GM18868 (cell line): ENCODE measurements around the gene OR7D4.
"Not testable (repeated sequence)": the region's sequence is repeated elsewhere in the genome, so short reads cannot be mapped to it uniquely, and the experiment has no call there.

ENCODE experiments used
- ATAC-seq: cut with Tn5 transposase; IDR thresholded peaks from one replicate; pipeline ENCODE4 v1.9.1; 2021; ENCODE audit warnings: mild to moderate bottlenecking, moderate library complexity; ENCODE audit not compliant: unreplicated experiment

OR7D4 gene

GRCh38 chr19:9219489-9219888 is at the start of gene OR7D4:
OR7D4 (minus strand) TSS chr19:9219589; CDS start chr19:9214837, 4,752 bp downstream.
- no peak for ATAC-seq

DNA sequence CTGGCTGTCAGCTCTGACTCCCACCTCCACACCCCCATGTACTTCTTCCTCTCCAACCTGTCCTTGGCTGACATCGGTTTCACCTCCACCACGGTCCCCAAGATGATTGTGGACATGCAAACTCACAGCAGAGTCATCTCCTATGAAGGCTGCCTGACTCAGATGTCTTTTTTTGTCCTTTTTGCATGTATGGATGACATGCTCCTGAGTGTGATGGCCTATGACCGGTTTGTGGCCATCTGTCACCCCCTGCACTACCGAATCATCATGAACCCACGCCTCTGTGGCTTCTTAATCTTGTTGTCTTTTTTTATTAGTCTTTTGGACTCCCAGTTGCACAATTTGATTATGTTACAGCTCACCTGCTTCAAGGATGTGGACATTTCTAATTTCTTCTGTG is 31.8 kb upstream of the OR7D4 start:
- ATAC-seq: no peak

DNA sequence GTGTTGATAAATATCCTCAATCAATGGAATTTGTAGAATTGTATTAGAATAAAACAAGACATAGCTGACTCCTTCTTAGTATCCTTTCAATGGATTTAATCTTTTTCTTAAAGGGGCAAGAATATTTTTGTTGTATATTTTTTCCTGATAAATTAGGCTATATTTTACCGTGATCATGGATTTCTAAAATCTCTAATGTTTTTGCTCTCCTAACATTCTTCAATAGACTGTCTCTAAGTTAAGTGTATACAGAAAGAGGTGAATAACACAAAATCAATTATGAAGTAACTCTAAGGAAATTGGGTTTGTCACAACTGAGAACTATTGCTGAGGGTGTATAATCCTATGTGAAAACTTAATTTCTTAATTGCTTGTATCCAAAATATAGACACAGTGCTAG is 31.2 kb upstream of the OR7D4 start, which contains the start of gene OR7E24:
OR7E24 (plus strand) TSS at position 301 of the 400 bp plus-strand sequence. CDS start 114 bp downstream, outside the sequence.
- ATAC-seq: no peak

DNA sequence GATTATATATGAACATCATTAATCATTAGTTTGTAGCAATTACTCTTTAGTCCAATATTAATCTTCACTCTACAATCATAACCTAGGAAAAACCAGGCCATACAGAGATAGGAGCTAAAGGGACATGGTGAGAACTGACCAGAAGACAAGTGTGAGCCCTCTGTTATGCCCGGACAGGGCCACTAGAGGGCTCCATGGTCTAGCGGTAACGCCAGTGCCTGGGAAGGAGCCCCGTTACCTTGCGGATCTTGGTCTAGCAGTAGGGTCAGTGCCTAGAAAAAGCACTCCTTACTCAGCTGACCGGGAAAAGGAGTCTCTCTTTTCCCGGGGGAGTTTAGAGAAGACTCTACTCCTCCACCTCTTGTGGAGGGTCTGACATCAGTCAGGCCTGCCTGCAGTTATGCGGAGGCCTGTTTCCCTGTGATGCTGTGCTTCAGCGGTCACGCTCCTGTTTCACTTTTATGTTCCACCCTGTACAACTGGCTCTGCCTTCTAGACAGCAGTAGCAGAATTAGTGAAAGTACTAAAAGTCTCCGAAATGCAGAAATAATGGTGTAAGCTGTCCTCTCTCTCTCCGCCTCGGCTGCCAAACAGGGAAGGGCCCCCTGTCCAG is 13.8 kb downstream of the OR7D4 start:
- ATAC-seq: no peak

GRCh38 chr19:9198044-9198443 is 21.3 kb downstream of the OR7D4 start:
- not testable (repeated sequence) for ATAC-seq

- no peak for ATAC-seq
Observed at GRCh38 chr19:9189535-9189934, 29.9 kb downstream of the OR7D4 start.

DNA sequence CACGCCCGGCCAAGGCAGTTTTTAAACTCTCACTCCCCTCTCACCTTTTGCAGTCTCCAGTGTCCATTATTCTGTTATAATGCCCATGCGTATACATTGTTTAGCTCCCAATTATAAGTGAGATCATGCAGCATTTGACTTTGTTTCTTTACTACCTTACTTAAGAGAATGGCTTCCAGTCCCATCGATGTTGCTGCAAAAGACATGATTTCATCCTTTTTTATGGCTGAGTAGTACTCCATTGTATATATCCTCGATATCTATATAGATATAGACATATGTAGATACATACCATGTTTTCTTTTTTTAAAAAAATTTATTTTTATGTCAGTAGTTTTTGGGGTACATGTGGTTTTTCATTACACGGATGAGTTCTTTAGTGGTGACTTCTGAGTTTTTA is 32.2 kb downstream of the OR7D4 start:
- ATAC-seq: no peak

GRCh38 chr19:9183000-9183399 is 36.4 kb downstream of the OR7D4 start:
- ATAC-seq: no peak

- no peak for ATAC-seq
Observed at GRCh38 chr19:9178901-9179300, 40.5 kb downstream of the OR7D4 start, which contains the start of gene OR7D2. OR7D2 (plus strand) TSS chr19:9178979; CDS start chr19:9185782, 6,803 bp downstream.

DNA sequence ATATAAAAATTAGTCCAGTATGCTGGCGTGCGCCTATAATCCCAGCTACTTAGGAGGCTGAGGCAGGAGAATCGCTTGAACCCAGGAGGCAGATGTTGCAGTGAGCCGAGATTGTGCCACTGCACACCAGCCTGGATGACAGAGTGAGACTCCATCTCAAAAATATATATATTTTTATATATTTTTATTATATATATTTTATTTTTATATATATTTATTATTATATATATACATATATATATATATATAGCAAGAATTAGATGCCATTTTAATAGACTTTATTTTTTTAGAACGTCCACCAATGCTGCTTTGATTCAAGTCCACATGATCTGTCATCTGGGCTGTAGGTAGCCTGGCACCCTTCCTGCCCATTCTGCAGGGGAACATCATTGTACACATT is 44.1 kb downstream of the OR7D4 start:
- no peak for ATAC-seq

DNA sequence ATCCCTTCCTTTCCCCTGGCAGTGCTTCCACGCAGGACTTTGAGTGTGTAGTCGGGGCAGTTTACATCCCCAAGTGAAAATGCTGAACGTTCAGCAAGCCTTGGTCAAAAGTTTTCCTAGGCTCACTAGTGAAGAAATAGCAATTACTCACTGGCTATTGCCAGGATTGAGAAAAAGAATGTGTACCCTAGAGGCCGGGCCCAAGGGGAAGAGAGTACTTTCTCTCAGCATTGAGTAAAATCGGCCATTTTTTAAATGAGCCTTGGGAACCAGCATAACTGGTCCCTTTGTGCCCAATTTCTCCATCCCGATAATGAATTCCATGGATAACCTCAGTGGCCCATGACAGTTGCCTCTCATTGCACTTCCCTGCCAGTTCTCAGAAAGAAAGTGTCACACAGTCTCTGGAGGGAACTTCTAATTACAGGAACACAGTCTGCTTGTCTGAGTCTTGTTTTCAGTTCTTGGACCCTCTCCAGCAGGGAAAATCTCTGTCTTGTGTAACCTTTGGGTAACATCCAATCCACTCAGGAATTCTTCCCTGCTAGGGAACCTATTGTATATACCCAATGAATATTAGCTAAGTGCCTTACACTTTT is 47.9 kb downstream of the OR7D4 start:
- no peak for ATAC-seq

DNA sequence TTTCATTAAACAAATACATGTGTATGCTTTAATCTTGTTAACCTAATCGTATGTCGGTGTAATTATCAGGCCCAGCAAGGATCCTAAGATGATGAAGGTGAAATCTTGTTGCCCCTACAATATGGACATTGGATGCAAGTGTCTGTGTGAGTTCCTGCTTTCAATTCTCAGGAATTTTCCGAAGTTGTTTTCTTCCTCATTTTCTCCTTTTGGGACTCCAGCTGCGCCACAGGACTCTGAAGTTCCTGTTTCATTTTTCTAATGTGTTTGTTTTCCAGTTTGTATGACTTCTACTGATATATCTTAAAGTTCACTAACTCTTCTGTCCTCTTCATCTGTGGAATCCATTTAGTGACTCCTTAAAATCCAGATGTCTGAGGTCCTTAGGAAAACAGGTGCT is 52.5 kb downstream of the OR7D4 start:
- ATAC-seq: no peak

- ATAC-seq: no peak
Observed at GRCh38 chr19:9165261-9165660, 54.1 kb downstream of the OR7D4 start.

DNA sequence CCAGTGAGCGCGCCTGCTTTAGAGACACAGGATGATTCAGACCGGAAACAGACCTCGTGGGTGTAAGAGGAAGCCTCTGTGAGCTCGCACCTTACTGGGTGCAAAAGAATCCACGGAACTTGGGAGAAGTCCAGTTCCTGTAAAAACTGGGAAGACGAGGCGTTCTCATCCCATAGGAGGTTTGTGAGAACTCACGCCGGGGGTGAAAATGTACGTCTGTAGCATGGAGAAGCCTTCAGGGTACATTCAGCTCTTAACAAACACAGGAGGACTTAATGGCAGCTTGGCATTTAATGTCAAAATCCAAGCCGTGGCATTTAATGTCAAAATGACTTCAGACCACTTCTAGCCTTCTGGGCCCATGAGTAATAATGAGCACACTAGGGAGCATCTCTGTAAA is 58.0 kb downstream of the OR7D4 start:
- ATAC-seq: no peak
